HepG2 (cell line): ENCODE data around the gene LGALS13. TPM values are rescaled to one million over a fixed set of nuclear protein-coding genes. Genes with fewer than 3 reads are reported as not detected.

Experiments used
- ATAC-seq: fragments of 200-7000 bp; cut with Tn5 transposase; 3 replicates; pipeline ENCODE4 v1.9.1; 2020; ENCODE audit warnings: mild to moderate bottlenecking, moderate library complexity
- BruUV-seq: library from RNA; stranded (reverse); fragments of 400-500 nt; replicated peaks from 2 replicates; lab custom pipeline; 2021; lab: Mats Ljungman, UMichigan
- CTCF ChIA-PET: fragments of 300-600 bp; formaldehyde crosslinking; extraction: SDS; loops from one replicate; lab custom pipeline; 2021; ENCODE audit warnings: low total read pairs, inconsistent platforms, low intra/inter-chr PET ratio; lab: Yijun Ruan, JAX
- POLR2A ChIA-PET: fragments of 350-600 bp; sonication (Branson Sonifier 250); formaldehyde crosslinking; loops from one replicate; lab custom pipeline; 2020; ENCODE audit warnings: antibody characterized with exemption, inconsistent platforms; lab: Yijun Ruan, JAX
- DNase-seq: peaks from one replicate; pipeline ENCODE4 v3.0.0-alpha.2; 2015; ENCODE audit warnings: low spot score
- FAIRE-seq: peaks from 3 replicates; lab custom pipeline; 2011; peaks lifted over from hg19 to GRCh38; lab: Jason Lieb, UNC
- H2AFZ ChIP-seq: one replicate; pipeline ENCODE4 v1.6.1; 2011; ENCODE audit warnings: low read length, inconsistent platforms
- H3K27ac ChIP-seq: fragments of 300-600 bp; 3 replicates; pipeline ENCODE4 v1.8.0; 2011; ENCODE audit warnings: mixed run types, mild to moderate bottlenecking, mixed read lengths, low read length, inconsistent platforms; ENCODE audit not compliant: insufficient read depth; ENCODE audit errors: extremely low read length
- H3K27me3 ChIP-seq, 2 experiments: fragments of 200-600 bp in 1 of 2; 2 replicates in 1 of 2; 3 replicates in 1 of 2; pipeline versions ENCODE4 v1.6.0 to v1.8.0; 2011; ENCODE audit warnings: low read length in 2 of 2, mild to moderate bottlenecking in 2 of 2, moderate library complexity in 2 of 2, inconsistent platforms in 1 of 2; ENCODE audit not compliant: insufficient read depth in 2 of 2, control insufficient read depth in 1 of 2
- H3K36me3 ChIP-seq, 2 experiments: fragments of 200-600 bp in 1 of 2; replicated peaks in 1 of 2; 2 replicates in 1 of 2; 3 replicates in 1 of 2; pipeline versions ENCODE4 v1.5.1 to v1.8.0; 2011; ENCODE audit warnings: low read length in 2 of 2, inconsistent platforms in 1 of 2; ENCODE audit not compliant: insufficient read depth in 2 of 2, control insufficient read depth in 1 of 2
- H3K4me1 ChIP-seq: 2 replicates; pipeline ENCODE4 v1.5.1; 2012; ENCODE audit warnings: low read length, inconsistent platforms; ENCODE audit not compliant: insufficient read depth
- H3K4me2 ChIP-seq: 2 replicates; pipeline ENCODE4 v1.6.0; 2011; ENCODE audit warnings: low read depth, low read length, inconsistent platforms
- H3K4me3 ChIP-seq, 3 experiments: fragments of 200-600 bp in 1 of 3; sonication (generic), shearing (Covaris generic) in 1 of 3; replicated peaks in 1 of 3; 2 replicates each; pipeline ENCODE4 v1.5.1; 2011 to 2016; ENCODE audit warnings: low read length in 3 of 3, inconsistent platforms in 2 of 3, low read depth in 2 of 3, mild to moderate bottlenecking in 2 of 3, control low read depth in 1 of 3, mixed read lengths in 1 of 3; ENCODE audit not compliant: insufficient read depth in 1 of 3
- H3K79me2 ChIP-seq: one replicate; pipeline ENCODE4 v1.6.1; 2011; ENCODE audit warnings: low read length, inconsistent platforms; ENCODE audit not compliant: insufficient read depth
- H3K9ac ChIP-seq: 2 replicates; pipeline ENCODE4 v1.6.0; 2011; ENCODE audit warnings: mild to moderate bottlenecking, low read depth, low read length, inconsistent platforms; ENCODE audit not compliant: insufficient read depth
- H3K9me3 ChIP-seq: 2 replicates; pipeline ENCODE4 v1.5.1; 2012; ENCODE audit warnings: mild to moderate bottlenecking, low read length
- H4K20me1 ChIP-seq: 2 replicates; pipeline ENCODE4 v1.6.0; 2011; ENCODE audit warnings: inconsistent platforms, mild to moderate bottlenecking, low read length, moderate library complexity; ENCODE audit not compliant: insufficient read depth
- HNF4G ChIP-seq, 2 experiments: sonication (generic) in 1 of 2; formaldehyde crosslinking in 1 of 2; IDR thresholded peaks; 2 replicates each; pipeline versions ENCODE4 v1.4.0 to v1.6.1; 2011 to 2020; ENCODE audit warnings: borderline replicate concordance in 2 of 2, low read depth in 2 of 2, mild to moderate bottlenecking in 2 of 2, low read length in 1 of 2, missing genetic modification reagents in 1 of 2, moderate library complexity in 1 of 2
- HOXA3 ChIP-seq: sonication (generic); formaldehyde crosslinking; IDR thresholded peaks from 2 replicates; pipeline ENCODE4 v1.5.0; 2020; ENCODE audit warnings: missing genetic modification reagents
- RBAK ChIP-seq: sonication (generic); formaldehyde crosslinking; IDR thresholded peaks from 2 replicates; pipeline ENCODE4 v1.5.1; 2020; ENCODE audit warnings: mild to moderate bottlenecking, missing genetic modification reagents
- TGIF2 ChIP-seq: IDR thresholded peaks from 2 replicates; pipeline ENCODE4 v1.6.1; 2016; ENCODE audit warnings: control low read depth, missing compliant biosample characterization
- TRIM24 ChIP-seq: sonication (generic); formaldehyde crosslinking; IDR thresholded peaks from 2 replicates; pipeline ENCODE4 v1.8.0; 2022; ENCODE audit warnings: mild to moderate bottlenecking, missing genetic modification reagents
- ZNF224 ChIP-seq: sonication (generic); formaldehyde crosslinking; IDR thresholded peaks from 2 replicates; pipeline ENCODE4 v1.5.0; 2020; ENCODE audit warnings: mild to moderate bottlenecking, missing genetic modification reagents
- ZNF235 ChIP-seq: sonication (generic); formaldehyde crosslinking; IDR thresholded peaks from 2 replicates; pipeline ENCODE4 v1.8.1; 2023; ENCODE audit warnings: mild to moderate bottlenecking, missing genetic modification reagents, borderline replicate concordance
- WGBS: methylation state at CpG from one replicate; pipeline ENCODE4 v1.1.6; 2017; ENCODE audit warnings: low lambda C conversion rate; 5-methylcytosine and 5-hydroxymethylcytosine counted together
- in situ Hi-C: cut with HindIII; loops from 2 replicates; pipeline ENCODE4 v1.10.0; 2017; ENCODE audit warnings: low pct_unique_long_range_greater_than_20kb; ENCODE audit not compliant: extremely low pct_ligation_motif_present
- intact Hi-C: fragments of 100-400 bp; cut with micrococcal nuclease; formaldehyde crosslinking; loops from one replicate; pipeline ENCODE4 v1.10.0; 2022; ENCODE audit not compliant: unreplicated experiment
- polyA plus RNA-seq, 8 experiments: library from polyadenylated mRNA; depleted of rRNA in 3 of 8; stranded (reverse) in 7 of 8; unstranded in 1 of 8; fragments of >200 nt; fragmentation: Illumina TruSeq in 4 of 8; extraction: Trizol in 4 of 8; gene quantifications; 2 replicates each; pipeline versions ENCODE4 v1.2.1 to v1.2.3, GENCODE V29; 2011 to 2016; ENCODE audit warnings: low read depth in 4 of 8, missing spikeins in 1 of 8, mixed read lengths in 1 of 8; ENCODE audit not compliant: insufficient read depth in 1 of 8
- total RNA-seq, 5 experiments: library from RNA; depleted of rRNA; stranded (reverse); fragments of >200 nt; fragmentation: Illumina TruSeq; extraction: Trizol; gene quantifications; 2 replicates each; pipeline ENCODE4 v1.2.3, GENCODE V29; 2016; ENCODE audit warnings: low read depth in 1 of 5
- TF ChIP-seq, protein P1 (sequence below): IDR thresholded peaks from 2 replicates; pipeline ENCODE4 v1.6.1; 2016; ENCODE audit warnings: low read depth, missing genetic modification reagents, missing compliant biosample characterization
- TF ChIP-seq, protein P2 (sequence below): fragments of 450-650 bp; IDR thresholded peaks from 2 replicates; pipeline ENCODE4 v1.6.1; 2017; ENCODE audit warnings: mild to moderate bottlenecking
- TF ChIP-seq, protein P3 (sequence below): sonication (generic); formaldehyde crosslinking; IDR thresholded peaks from 2 replicates; pipeline ENCODE4 v1.4.0; 2020; ENCODE audit warnings: missing genetic modification reagents, mild to moderate bottlenecking, borderline replicate concordance

Gene LGALS13
- total and polyA plus RNA-seq, 2 of the 13 experiments (the other 11 are each of a cell fraction or from before 2014, with no cell fraction given): not detected

DNA sequence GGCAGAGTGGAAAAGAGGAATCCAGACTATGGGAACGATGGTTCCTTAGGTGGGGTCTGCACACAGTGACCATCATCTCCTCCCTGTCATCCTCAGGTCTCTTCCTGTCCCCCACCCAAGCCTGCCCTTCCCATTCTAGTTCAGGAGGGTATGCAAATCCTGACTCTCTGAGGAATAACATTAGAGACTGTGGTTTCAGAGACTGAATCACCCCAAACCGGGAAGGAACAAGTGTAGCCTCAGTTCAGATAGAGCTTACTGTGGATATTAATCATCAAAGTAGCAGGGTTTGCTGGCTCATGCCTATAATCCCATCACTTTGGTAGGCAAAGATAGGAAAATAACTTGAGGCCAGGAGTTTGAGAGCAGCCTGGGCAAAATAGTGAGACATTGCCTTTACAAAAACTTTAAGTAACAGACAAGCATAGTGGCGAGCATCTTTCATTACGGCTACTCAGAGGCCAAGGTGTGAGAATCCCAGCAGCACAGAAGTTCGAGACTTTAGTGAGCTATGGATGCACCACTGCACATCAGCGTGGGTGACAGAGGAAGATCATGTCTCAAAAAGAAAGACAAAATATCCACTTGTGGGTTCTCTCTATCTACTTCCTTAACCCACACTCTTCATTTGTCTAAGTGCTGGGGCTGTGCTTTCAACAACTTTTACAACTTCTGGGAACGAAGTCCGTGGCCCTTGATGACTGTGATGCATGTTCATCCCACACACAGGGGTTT is 19.3 kb upstream of the LGALS13 start:
- no TSS peak for BruUV-seq
- CTCF ChIA-PET: no interaction called here
- POLR2A ChIA-PET: no interaction called here
- no peak overlapping the region for H3K4me2 ChIP-seq
- in situ Hi-C loops (no loop called here), intact Hi-C loops (no loop called here)
- WGBS: 6% methylated on average over 8 of the region's 8 CpGs
- FAIRE-seq: no peak
- DNase-seq: no peak
- H3K9me3 ChIP-seq: no peaks in the 10 kb centered on the region
- ATAC-seq: no peak
- H3K79me2 ChIP-seq: no peaks in the 10 kb centered on the region
- H4K20me1 ChIP-seq: no peaks in the 10 kb centered on the region
- no peaks in the 10 kb centered on the region for H3K4me1 ChIP-seq
- no peak overlapping the region for H3K4me3 ChIP-seq
- no peak overlapping the region for H3K27ac ChIP-seq
- no peak overlapping the region for H3K9ac ChIP-seq
- no peak overlapping the region for H2AFZ ChIP-seq
- H3K36me3 ChIP-seq: no peaks in the 10 kb centered on the region
- peaks cover 1 to 5% of the 10 kb centered on the region in 2 experiments; a peak in 1 of 5 replicates for H3K27me3 ChIP-seq
- TF ChIP-seq ZNF224 (CRISPR knock-in tag) (no peak), TRIM24 (CRISPR knock-in tag) (no peak), RBAK (CRISPR knock-in tag) (no peak), TGIF2 (no peak), ZNF235 (CRISPR knock-in tag) (no peak), HNF4G (IDR thresholded peaks at IDR 0.05; ENCODE audit: borderline replicate concordance, low read depth, low read length) (no peak), HNF4G (CRISPR knock-in tag; IDR thresholded peaks at IDR 0.05; ENCODE audit: borderline replicate concordance, low read depth) (no peak), HOXA3 (CRISPR knock-in tag) (no peak)
- TF ChIP-seq, protein P1, sequence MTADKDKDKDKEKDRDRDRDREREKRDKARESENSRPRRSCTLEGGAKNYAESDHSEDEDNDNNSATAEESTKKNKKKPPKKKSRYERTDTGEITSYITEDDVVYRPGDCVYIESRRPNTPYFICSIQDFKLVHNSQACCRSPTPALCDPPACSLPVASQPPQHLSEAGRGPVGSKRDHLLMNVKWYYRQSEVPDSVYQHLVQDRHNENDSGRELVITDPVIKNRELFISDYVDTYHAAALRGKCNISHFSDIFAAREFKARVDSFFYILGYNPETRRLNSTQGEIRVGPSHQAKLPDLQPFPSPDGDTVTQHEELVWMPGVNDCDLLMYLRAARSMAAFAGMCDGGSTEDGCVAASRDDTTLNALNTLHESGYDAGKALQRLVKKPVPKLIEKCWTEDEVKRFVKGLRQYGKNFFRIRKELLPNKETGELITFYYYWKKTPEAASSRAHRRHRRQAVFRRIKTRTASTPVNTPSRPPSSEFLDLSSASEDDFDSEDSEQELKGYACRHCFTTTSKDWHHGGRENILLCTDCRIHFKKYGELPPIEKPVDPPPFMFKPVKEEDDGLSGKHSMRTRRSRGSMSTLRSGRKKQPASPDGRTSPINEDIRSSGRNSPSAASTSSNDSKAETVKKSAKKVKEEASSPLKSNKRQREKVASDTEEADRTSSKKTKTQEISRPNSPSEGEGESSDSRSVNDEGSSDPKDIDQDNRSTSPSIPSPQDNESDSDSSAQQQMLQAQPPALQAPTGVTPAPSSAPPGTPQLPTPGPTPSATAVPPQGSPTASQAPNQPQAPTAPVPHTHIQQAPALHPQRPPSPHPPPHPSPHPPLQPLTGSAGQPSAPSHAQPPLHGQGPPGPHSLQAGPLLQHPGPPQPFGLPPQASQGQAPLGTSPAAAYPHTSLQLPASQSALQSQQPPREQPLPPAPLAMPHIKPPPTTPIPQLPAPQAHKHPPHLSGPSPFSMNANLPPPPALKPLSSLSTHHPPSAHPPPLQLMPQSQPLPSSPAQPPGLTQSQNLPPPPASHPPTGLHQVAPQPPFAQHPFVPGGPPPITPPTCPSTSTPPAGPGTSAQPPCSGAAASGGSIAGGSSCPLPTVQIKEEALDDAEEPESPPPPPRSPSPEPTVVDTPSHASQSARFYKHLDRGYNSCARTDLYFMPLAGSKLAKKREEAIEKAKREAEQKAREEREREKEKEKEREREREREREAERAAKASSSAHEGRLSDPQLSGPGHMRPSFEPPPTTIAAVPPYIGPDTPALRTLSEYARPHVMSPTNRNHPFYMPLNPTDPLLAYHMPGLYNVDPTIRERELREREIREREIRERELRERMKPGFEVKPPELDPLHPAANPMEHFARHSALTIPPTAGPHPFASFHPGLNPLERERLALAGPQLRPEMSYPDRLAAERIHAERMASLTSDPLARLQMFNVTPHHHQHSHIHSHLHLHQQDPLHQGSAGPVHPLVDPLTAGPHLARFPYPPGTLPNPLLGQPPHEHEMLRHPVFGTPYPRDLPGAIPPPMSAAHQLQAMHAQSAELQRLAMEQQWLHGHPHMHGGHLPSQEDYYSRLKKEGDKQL: no peak
- TF ChIP-seq, protein P2, sequence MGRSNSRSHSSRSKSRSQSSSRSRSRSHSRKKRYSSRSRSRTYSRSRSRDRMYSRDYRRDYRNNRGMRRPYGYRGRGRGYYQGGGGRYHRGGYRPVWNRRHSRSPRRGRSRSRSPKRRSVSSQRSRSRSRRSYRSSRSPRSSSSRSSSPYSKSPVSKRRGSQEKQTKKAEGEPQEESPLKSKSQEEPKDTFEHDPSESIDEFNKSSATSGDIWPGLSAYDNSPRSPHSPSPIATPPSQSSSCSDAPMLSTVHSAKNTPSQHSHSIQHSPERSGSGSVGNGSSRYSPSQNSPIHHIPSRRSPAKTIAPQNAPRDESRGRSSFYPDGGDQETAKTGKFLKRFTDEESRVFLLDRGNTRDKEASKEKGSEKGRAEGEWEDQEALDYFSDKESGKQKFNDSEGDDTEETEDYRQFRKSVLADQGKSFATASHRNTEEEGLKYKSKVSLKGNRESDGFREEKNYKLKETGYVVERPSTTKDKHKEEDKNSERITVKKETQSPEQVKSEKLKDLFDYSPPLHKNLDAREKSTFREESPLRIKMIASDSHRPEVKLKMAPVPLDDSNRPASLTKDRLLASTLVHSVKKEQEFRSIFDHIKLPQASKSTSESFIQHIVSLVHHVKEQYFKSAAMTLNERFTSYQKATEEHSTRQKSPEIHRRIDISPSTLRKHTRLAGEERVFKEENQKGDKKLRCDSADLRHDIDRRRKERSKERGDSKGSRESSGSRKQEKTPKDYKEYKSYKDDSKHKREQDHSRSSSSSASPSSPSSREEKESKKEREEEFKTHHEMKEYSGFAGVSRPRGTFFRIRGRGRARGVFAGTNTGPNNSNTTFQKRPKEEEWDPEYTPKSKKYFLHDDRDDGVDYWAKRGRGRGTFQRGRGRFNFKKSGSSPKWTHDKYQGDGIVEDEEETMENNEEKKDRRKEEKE: no peak
- TF ChIP-seq, protein P3, sequence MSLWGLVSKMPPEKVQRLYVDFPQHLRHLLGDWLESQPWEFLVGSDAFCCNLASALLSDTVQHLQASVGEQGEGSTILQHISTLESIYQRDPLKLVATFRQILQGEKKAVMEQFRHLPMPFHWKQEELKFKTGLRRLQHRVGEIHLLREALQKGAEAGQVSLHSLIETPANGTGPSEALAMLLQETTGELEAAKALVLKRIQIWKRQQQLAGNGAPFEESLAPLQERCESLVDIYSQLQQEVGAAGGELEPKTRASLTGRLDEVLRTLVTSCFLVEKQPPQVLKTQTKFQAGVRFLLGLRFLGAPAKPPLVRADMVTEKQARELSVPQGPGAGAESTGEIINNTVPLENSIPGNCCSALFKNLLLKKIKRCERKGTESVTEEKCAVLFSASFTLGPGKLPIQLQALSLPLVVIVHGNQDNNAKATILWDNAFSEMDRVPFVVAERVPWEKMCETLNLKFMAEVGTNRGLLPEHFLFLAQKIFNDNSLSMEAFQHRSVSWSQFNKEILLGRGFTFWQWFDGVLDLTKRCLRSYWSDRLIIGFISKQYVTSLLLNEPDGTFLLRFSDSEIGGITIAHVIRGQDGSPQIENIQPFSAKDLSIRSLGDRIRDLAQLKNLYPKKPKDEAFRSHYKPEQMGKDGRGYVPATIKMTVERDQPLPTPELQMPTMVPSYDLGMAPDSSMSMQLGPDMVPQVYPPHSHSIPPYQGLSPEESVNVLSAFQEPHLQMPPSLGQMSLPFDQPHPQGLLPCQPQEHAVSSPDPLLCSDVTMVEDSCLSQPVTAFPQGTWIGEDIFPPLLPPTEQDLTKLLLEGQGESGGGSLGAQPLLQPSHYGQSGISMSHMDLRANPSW: no peak
